HEK293 (cell line): ENCODE results near the gene DLG2.

ENCODE experiments used
- CTCF ChIA-PET: fragments of 350-600 bp; formaldehyde crosslinking; extraction: SDS; loops from one replicate; lab custom pipeline; 2021; ENCODE audit warnings: antibody characterized with exemption; lab: Yijun Ruan, JAX
- POLR2A ChIA-PET: fragments of 300-600 bp; formaldehyde crosslinking; extraction: SDS; loops from one replicate; lab custom pipeline; 2020; ENCODE audit warnings: antibody characterized with exemption, inconsistent platforms; lab: Yijun Ruan, JAX
- H3K27ac ChIP-seq: fragments of 200-500 bp; sonication (Bioruptor generic); 2 replicates; pipeline ENCODE4 v1.5.1; 2014; ENCODE audit warnings: low read depth, low read length, control low read depth, inconsistent platforms; ENCODE audit errors: extremely low read depth
- H3K36me3 ChIP-seq, 2 experiments: fragments of 200-500 bp in 1 of 2; sonication (Bioruptor generic) in 1 of 2; 1 replicate in 1 of 2; 2 replicates in 1 of 2; pipeline ENCODE4 v1.5.1; 2014 to 2017; ENCODE audit warnings: inconsistent platforms in 2 of 2, low read length in 2 of 2; ENCODE audit not compliant: control insufficient read depth in 2 of 2, insufficient read depth in 1 of 2
- H3K4me1 ChIP-seq: fragments of 200-500 bp; sonication (Bioruptor generic); 2 replicates; pipeline ENCODE4 v1.5.1; 2014; ENCODE audit warnings: mild to moderate bottlenecking, low read length, inconsistent platforms; ENCODE audit not compliant: control insufficient read depth, insufficient read depth
- H3K4me3 ChIP-seq: 2 replicates; pipeline ENCODE4 v1.5.1; 2011; ENCODE audit warnings: low read depth, mild to moderate bottlenecking, control low read depth, low read length, moderate library complexity
- H3K9me3 ChIP-seq: fragments of 200-500 bp; sonication (Bioruptor generic); 2 replicates; pipeline ENCODE4 v1.5.1; 2014; ENCODE audit warnings: low read depth, low read length, inconsistent platforms; ENCODE audit not compliant: control insufficient read depth, insufficient read depth
- KLF1 ChIP-seq: fragments of 450-650 bp; formaldehyde crosslinking; IDR thresholded peaks from 2 replicates; pipeline ENCODE4 v1.5.1; 2016; ENCODE audit warnings: missing biosample characterization, missing genetic modification characterization
- KLF8 ChIP-seq: fragments of 450-650 bp; formaldehyde crosslinking; IDR thresholded peaks from 2 replicates; pipeline ENCODE4 v1.5.1; 2016; ENCODE audit warnings: missing biosample characterization, missing genetic modification characterization
- ZBTB7A ChIP-seq: fragments of 450-650 bp; formaldehyde crosslinking; IDR thresholded peaks from 2 replicates; pipeline ENCODE4 v1.5.1; 2016; ENCODE audit warnings: low read depth, missing biosample characterization, missing genetic modification characterization
- ZBTB8A ChIP-seq: fragments of 450-650 bp; formaldehyde crosslinking; IDR thresholded peaks from 2 replicates; pipeline ENCODE4 v1.5.1; 2016; ENCODE audit warnings: missing biosample characterization, missing genetic modification characterization
- ZNF248 ChIP-seq: fragments of 450-650 bp; formaldehyde crosslinking; IDR thresholded peaks from 2 replicates; pipeline ENCODE4 v1.5.1; 2017; ENCODE audit warnings: missing biosample characterization, missing genetic modification characterization
- ZNF341 ChIP-seq: fragments of 450-650 bp; formaldehyde crosslinking; IDR thresholded peaks from 2 replicates; pipeline ENCODE4; 2016; ENCODE audit warnings: low read depth, missing biosample characterization, missing genetic modification characterization
- ZNF501 ChIP-seq: fragments of 450-650 bp; formaldehyde crosslinking; IDR thresholded peaks from 2 replicates; pipeline ENCODE4 v1.5.1; 2016; ENCODE audit warnings: missing biosample characterization, missing genetic modification characterization
- ZNF621 ChIP-seq: fragments of 450-650 bp; formaldehyde crosslinking; IDR thresholded peaks from 2 replicates; pipeline ENCODE4 v1.5.1; 2017; ENCODE audit warnings: missing biosample characterization, missing genetic modification characterization
- ZNF624 ChIP-seq: fragments of 450-650 bp; formaldehyde crosslinking; IDR thresholded peaks from 2 replicates; pipeline ENCODE4 v1.5.1; 2017; ENCODE audit warnings: missing biosample characterization, missing genetic modification characterization
- ZNF785 ChIP-seq: fragments of 450-650 bp; formaldehyde crosslinking; IDR thresholded peaks from 2 replicates; pipeline ENCODE4 v1.5.1; 2016; ENCODE audit warnings: missing biosample characterization, missing genetic modification characterization
- ZNF837 ChIP-seq: fragments of 450-650 bp; formaldehyde crosslinking; IDR thresholded peaks from 2 replicates; pipeline ENCODE4 v1.5.1; 2016; ENCODE audit warnings: missing biosample characterization, missing genetic modification characterization
- ZSCAN16 ChIP-seq: fragments of 450-650 bp; formaldehyde crosslinking; IDR thresholded peaks from 2 replicates; pipeline ENCODE4 v1.5.1; 2016; ENCODE audit warnings: missing biosample characterization, missing genetic modification characterization
- ZSCAN30 ChIP-seq: fragments of 450-650 bp; IDR thresholded peaks from 2 replicates; pipeline ENCODE4 v1.5.1; 2018; ENCODE audit warnings: missing biosample characterization, mild to moderate bottlenecking, missing genetic modification characterization, moderate library complexity
- TF ChIP-seq, protein P1 (sequence below): fragments of 450-650 bp; formaldehyde crosslinking; IDR thresholded peaks from 2 replicates; pipeline ENCODE4 v1.5.1; 2016; ENCODE audit warnings: missing biosample characterization, missing genetic modification characterization
- TF ChIP-seq, protein P2 (sequence below): fragments of 450-650 bp; formaldehyde crosslinking; IDR thresholded peaks from 2 replicates; pipeline ENCODE4 v1.5.1; 2016; ENCODE audit warnings: missing biosample characterization, missing genetic modification characterization
- TF ChIP-seq, protein P3 (sequence below): fragments of 450-650 bp; formaldehyde crosslinking; IDR thresholded peaks from 2 replicates; pipeline ENCODE4 v1.5.1; 2016; ENCODE audit warnings: missing biosample characterization, missing genetic modification characterization

The DLG2 gene

DNA sequence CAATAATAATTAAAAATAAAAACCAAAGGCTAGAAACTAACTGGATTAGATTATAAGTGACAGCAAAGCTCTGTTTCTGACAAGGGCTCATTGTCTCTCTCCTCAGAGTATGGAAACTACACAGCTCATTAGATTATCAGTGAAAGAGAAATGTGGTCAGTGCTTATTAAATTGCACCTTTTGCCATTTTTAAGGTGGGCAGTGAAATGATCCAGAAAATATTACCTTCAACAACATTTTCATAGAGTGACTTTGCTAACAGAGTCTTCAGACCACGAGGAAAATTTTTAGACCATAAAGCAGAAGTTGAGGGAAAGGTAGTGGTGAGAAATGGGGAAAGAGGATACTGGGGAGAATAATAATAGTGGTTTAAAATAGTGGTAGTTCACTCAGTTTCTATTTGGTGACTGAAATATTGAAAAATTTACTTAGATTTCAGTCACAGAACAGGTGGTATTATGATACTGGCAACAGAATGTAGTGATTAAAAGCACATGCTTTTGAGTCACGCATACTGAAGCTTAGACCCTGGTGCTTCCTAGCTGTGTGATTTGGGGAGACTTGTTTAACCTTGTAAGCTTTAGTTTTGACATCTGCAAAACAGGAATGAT, 1657.0 kb downstream of the DLG2 start:
- Histone ChIP-seq H3K36me3 (no peaks in the 10 kb centered on the region), H3K4me3 (no peak overlapping the region)
- TF ChIP-seq, protein P1, sequence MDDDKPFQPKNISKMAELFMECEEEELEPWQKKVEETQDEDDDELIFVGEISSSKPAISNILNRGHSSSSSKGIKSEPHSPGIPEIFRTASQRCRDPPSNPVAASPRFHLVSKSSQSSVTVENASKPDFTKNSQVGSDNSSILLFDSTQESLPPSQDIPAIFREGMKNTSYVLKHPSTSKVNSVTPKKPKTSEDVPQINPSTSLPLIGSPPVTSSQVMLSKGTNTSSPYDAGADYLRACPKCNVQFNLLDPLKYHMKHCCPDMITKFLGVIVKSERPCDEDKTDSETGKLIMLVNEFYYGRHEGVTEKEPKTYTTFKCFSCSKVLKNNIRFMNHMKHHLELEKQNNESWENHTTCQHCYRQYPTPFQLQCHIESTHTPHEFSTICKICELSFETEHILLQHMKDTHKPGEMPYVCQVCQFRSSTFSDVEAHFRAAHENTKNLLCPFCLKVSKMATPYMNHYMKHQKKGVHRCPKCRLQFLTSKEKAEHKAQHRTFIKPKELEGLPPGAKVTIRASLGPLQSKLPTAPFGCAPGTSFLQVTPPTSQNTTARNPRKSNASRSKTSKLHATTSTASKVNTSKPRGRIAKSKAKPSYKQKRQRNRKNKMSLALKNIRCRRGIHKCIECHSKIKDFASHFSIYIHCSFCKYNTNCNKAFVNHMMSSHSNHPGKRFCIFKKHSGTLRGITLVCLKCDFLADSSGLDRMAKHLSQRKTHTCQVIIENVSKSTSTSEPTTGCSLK (tag by site-specific recombination), result no peak
- TF ChIP-seq ZNF341 (tag by site-specific recombination) (no peak), ZNF785 (tag by site-specific recombination) (no peak), ZNF501 (tag by site-specific recombination) (no peak), ZNF624 (tag by site-specific recombination) (no peak), KLF8 (no peak), ZBTB7A (tag by site-specific recombination) (no peak), ZBTB8A (tag by site-specific recombination) (no peak), KLF1 (tag by site-specific recombination) (no peak)
- TF ChIP-seq, protein P2, sequence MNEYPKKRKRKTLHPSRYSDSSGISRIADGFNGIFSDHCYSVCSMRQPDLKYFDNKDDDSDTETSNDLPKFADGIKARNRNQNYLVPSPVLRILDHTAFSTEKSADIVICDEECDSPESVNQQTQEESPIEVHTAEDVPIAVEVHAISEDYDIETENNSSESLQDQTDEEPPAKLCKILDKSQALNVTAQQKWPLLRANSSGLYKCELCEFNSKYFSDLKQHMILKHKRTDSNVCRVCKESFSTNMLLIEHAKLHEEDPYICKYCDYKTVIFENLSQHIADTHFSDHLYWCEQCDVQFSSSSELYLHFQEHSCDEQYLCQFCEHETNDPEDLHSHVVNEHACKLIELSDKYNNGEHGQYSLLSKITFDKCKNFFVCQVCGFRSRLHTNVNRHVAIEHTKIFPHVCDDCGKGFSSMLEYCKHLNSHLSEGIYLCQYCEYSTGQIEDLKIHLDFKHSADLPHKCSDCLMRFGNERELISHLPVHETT (tag by site-specific recombination), result no peak
- TF ChIP-seq, all 188 proteins: peak for 0
- ChIA-PET POLR2A (no interaction called here), CTCF (interaction anchor here (0.6 to 0.7 kb wide), 3 partner anchors 93 to 806 kb away, joined by 3 to 5 read pairs (median 3); no protein-coding TSS in a partner anchor)
- no peaks in the 10 kb centered on the region for H3K4me1 ChIP-seq
- no peak overlapping the region for H3K27ac ChIP-seq
- H3K9me3 ChIP-seq, result no peaks in the 10 kb centered on the region

DNA sequence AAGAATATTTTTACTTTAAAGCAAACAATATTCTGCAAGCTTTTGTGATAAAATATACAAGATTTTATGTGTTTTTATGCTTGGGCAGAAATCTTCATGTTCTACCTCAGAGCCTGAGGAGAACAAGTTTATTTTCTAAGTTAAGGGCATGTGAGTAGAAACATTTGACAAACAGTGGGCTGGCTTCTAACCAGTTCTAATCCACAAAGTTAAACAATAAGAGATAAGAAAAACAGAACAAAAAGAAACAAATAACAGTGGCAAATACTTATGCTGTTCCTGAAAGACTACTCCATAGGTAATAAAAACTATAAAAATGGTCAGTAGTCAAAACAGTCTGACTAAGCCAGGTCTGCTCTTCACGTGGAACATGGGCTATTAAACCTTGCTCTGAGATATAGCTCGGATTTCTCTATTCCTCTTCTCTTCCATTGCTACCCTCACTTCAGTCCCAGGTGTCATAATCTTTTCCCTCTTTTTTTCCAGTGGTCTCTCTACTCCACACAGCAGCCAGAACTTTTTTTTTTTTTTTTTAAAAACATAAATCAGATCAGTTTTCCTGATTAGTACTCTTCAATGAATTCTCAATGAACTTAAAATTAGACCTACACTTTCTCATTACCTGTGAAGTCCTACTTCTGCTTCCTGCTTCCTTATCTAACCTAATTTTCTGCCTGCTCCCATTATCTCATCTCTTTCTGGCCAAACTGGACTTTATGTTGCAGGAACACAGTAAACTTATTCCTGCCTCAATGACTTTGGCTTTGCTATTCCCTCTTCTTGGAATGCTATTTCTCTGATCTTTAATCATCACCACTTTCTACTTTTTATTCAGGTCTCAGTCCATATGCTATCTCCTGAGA, 1669.9 kb downstream of the DLG2 start:
- ChIA-PET CTCF (no interaction called here), POLR2A (no interaction called here)
- H3K4me1 ChIP-seq, result no peaks in the 10 kb centered on the region
- no peak overlapping the region for H3K4me3 ChIP-seq
- H3K9me3 ChIP-seq, result no peaks in the 10 kb centered on the region
- H3K27ac ChIP-seq, result no peak overlapping the region
- TF ChIP-seq ZSCAN30 (tag by site-specific recombination), result no peak
- no peak for TF ChIP-seq ZNF248 (tag by site-specific recombination)
- TF ChIP-seq ZNF621 (tag by site-specific recombination), result no peak
- no peak for TF ChIP-seq ZNF837 (tag by site-specific recombination)
- TF ChIP-seq, protein P3, sequence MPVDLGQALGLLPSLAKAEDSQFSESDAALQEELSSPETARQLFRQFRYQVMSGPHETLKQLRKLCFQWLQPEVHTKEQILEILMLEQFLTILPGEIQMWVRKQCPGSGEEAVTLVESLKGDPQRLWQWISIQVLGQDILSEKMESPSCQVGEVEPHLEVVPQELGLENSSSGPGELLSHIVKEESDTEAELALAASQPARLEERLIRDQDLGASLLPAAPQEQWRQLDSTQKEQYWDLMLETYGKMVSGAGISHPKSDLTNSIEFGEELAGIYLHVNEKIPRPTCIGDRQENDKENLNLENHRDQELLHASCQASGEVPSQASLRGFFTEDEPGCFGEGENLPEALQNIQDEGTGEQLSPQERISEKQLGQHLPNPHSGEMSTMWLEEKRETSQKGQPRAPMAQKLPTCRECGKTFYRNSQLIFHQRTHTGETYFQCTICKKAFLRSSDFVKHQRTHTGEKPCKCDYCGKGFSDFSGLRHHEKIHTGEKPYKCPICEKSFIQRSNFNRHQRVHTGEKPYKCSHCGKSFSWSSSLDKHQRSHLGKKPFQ, result no peak
- no peak for TF ChIP-seq ZSCAN16 (tag by site-specific recombination)
- no peaks in the 10 kb centered on the region for H3K36me3 ChIP-seq
